HepG2 (cell line): ENCODE data around the gene CELF4. TPM values are rescaled to one million over a fixed set of nuclear protein-coding genes. Genes with fewer than 3 reads are reported as not detected.

Source experiments
- ATAC-seq: fragments of 200-7000 bp; cut with Tn5 transposase; 3 replicates; pipeline ENCODE4 v1.9.1; 2020; ENCODE audit warnings: mild to moderate bottlenecking, moderate library complexity
- BruUV-seq: library from RNA; stranded (reverse); fragments of 400-500 nt; replicated peaks from 2 replicates; lab custom pipeline; 2021; lab: Mats Ljungman, UMichigan
- CTCF ChIA-PET: fragments of 300-600 bp; formaldehyde crosslinking; extraction: SDS; loops from one replicate; lab custom pipeline; 2021; ENCODE audit warnings: low total read pairs, inconsistent platforms, low intra/inter-chr PET ratio; lab: Yijun Ruan, JAX
- POLR2A ChIA-PET: fragments of 350-600 bp; sonication (Branson Sonifier 250); formaldehyde crosslinking; loops from one replicate; lab custom pipeline; 2020; ENCODE audit warnings: antibody characterized with exemption, inconsistent platforms; lab: Yijun Ruan, JAX
- DNase-seq: peaks from one replicate; pipeline ENCODE4 v3.0.0-alpha.2; 2015; ENCODE audit warnings: low spot score
- FAIRE-seq: peaks from 3 replicates; lab custom pipeline; 2011; peaks lifted over from hg19 to GRCh38; lab: Jason Lieb, UNC
- H2AFZ ChIP-seq: one replicate; pipeline ENCODE4 v1.6.1; 2011; ENCODE audit warnings: low read length, inconsistent platforms
- H3K27ac ChIP-seq: fragments of 300-600 bp; 3 replicates; pipeline ENCODE4 v1.8.0; 2011; ENCODE audit warnings: mixed run types, mild to moderate bottlenecking, mixed read lengths, low read length, inconsistent platforms; ENCODE audit not compliant: insufficient read depth; ENCODE audit errors: extremely low read length
- H3K27me3 ChIP-seq, 2 experiments: fragments of 200-600 bp in 1 of 2; 2 replicates in 1 of 2; 3 replicates in 1 of 2; pipeline versions ENCODE4 v1.6.0 to v1.8.0; 2011; ENCODE audit warnings: low read length in 2 of 2, mild to moderate bottlenecking in 2 of 2, moderate library complexity in 2 of 2, inconsistent platforms in 1 of 2; ENCODE audit not compliant: insufficient read depth in 2 of 2, control insufficient read depth in 1 of 2
- H3K36me3 ChIP-seq, 2 experiments: fragments of 200-600 bp in 1 of 2; replicated peaks in 1 of 2; 2 replicates in 1 of 2; 3 replicates in 1 of 2; pipeline versions ENCODE4 v1.5.1 to v1.8.0; 2011; ENCODE audit warnings: low read length in 2 of 2, inconsistent platforms in 1 of 2; ENCODE audit not compliant: insufficient read depth in 2 of 2, control insufficient read depth in 1 of 2
- H3K4me1 ChIP-seq: 2 replicates; pipeline ENCODE4 v1.5.1; 2012; ENCODE audit warnings: low read length, inconsistent platforms; ENCODE audit not compliant: insufficient read depth
- H3K4me2 ChIP-seq: 2 replicates; pipeline ENCODE4 v1.6.0; 2011; ENCODE audit warnings: low read depth, low read length, inconsistent platforms
- H3K4me3 ChIP-seq, 3 experiments: fragments of 200-600 bp in 1 of 3; sonication (generic), shearing (Covaris generic) in 1 of 3; replicated peaks in 1 of 3; 2 replicates each; pipeline ENCODE4 v1.5.1; 2011 to 2016; ENCODE audit warnings: low read length in 3 of 3, inconsistent platforms in 2 of 3, low read depth in 2 of 3, mild to moderate bottlenecking in 2 of 3, control low read depth in 1 of 3, mixed read lengths in 1 of 3; ENCODE audit not compliant: insufficient read depth in 1 of 3
- H3K79me2 ChIP-seq: one replicate; pipeline ENCODE4 v1.6.1; 2011; ENCODE audit warnings: low read length, inconsistent platforms; ENCODE audit not compliant: insufficient read depth
- H3K9ac ChIP-seq: 2 replicates; pipeline ENCODE4 v1.6.0; 2011; ENCODE audit warnings: mild to moderate bottlenecking, low read depth, low read length, inconsistent platforms; ENCODE audit not compliant: insufficient read depth
- H3K9me3 ChIP-seq: 2 replicates; pipeline ENCODE4 v1.5.1; 2012; ENCODE audit warnings: mild to moderate bottlenecking, low read length
- H4K20me1 ChIP-seq: 2 replicates; pipeline ENCODE4 v1.6.0; 2011; ENCODE audit warnings: inconsistent platforms, mild to moderate bottlenecking, low read length, moderate library complexity; ENCODE audit not compliant: insufficient read depth
- CTCF ChIP-seq: sonication (generic); formaldehyde crosslinking; IDR thresholded peaks from 2 replicates; pipeline ENCODE4 v1.5.0; 2020; ENCODE audit warnings: mild to moderate bottlenecking, missing genetic modification reagents, moderate library complexity
- LCORL ChIP-seq, 2 experiments: fragments of 450-650 bp in 1 of 2; sonication (generic) in 1 of 2; formaldehyde crosslinking in 1 of 2; IDR thresholded peaks; 2 replicates each; pipeline versions ENCODE4 v1.5.0 to v1.6.1; 2017 to 2020; ENCODE audit warnings: antibody characterized with exemption in 1 of 2, missing genetic modification reagents in 1 of 2
- POGK ChIP-seq: sonication (generic); formaldehyde crosslinking; conservative IDR thresholded peaks from 2 replicates; pipeline ENCODE4 v1.8.0; 2022; ENCODE audit warnings: mild to moderate bottlenecking, moderate library complexity, missing genetic modification reagents
- PRDM15 ChIP-seq: sonication (generic); formaldehyde crosslinking; IDR thresholded peaks from 2 replicates; pipeline ENCODE4 v1.4.0; 2020; ENCODE audit warnings: missing genetic modification reagents
- RAD21 ChIP-seq: fragments of 450-650 bp; formaldehyde crosslinking; IDR thresholded peaks from 2 replicates; pipeline ENCODE4 v1.5.0; 2020; ENCODE audit warnings: mild to moderate bottlenecking
- STAG1 ChIP-seq: sonication (generic); formaldehyde crosslinking; IDR thresholded peaks from 2 replicates; pipeline ENCODE4 v1.4.0; 2020; ENCODE audit warnings: missing genetic modification reagents
- ZFP62 ChIP-seq: sonication (generic); formaldehyde crosslinking; IDR thresholded peaks from 2 replicates; pipeline ENCODE4 v1.4.0; 2020; ENCODE audit warnings: missing genetic modification reagents
- WGBS: methylation state at CpG from one replicate; pipeline ENCODE4 v1.1.6; 2017; ENCODE audit warnings: low lambda C conversion rate; 5-methylcytosine and 5-hydroxymethylcytosine counted together
- in situ Hi-C: cut with HindIII; loops from 2 replicates; pipeline ENCODE4 v1.10.0; 2017; ENCODE audit warnings: low pct_unique_long_range_greater_than_20kb; ENCODE audit not compliant: extremely low pct_ligation_motif_present
- intact Hi-C: fragments of 100-400 bp; cut with micrococcal nuclease; formaldehyde crosslinking; loops from one replicate; pipeline ENCODE4 v1.10.0; 2022; ENCODE audit not compliant: unreplicated experiment
- polyA plus RNA-seq, 8 experiments: library from polyadenylated mRNA; depleted of rRNA in 3 of 8; stranded (reverse) in 7 of 8; unstranded in 1 of 8; fragments of >200 nt; fragmentation: Illumina TruSeq in 4 of 8; extraction: Trizol in 4 of 8; gene quantifications; 2 replicates each; pipeline versions ENCODE4 v1.2.1 to v1.2.3, GENCODE V29; 2011 to 2016; ENCODE audit warnings: low read depth in 4 of 8, missing spikeins in 1 of 8, mixed read lengths in 1 of 8; ENCODE audit not compliant: insufficient read depth in 1 of 8
- total RNA-seq, 5 experiments: library from RNA; depleted of rRNA; stranded (reverse); fragments of >200 nt; fragmentation: Illumina TruSeq; extraction: Trizol; gene quantifications; 2 replicates each; pipeline ENCODE4 v1.2.3, GENCODE V29; 2016; ENCODE audit warnings: low read depth in 1 of 5

CELF4 gene
- total and polyA plus RNA-seq, 2 of the 13 experiments (the other 11 are each of a cell fraction or from before 2014, with no cell fraction given) = not detected

DNA sequence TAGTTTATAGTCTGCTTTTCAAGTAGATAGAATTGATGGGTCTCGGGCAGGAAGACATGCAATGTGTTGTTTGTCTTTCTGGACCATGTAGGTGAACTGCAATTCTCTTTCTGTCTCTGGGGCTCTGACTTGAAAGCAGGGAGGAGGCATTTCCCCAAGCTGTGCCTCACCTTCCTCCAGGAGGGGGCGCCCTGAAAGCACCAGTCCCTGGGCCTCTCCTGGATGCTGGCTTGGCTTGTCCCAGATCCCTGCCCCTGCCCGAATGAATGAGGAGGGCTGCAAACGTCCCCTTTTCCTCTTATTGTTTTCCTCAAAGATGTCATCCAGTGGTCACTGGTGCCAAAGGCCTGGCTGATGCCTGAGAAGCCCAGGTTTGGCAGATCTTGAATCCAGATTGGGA is 270.6 kb downstream of the CELF4 start:
- no peaks in the 10 kb centered on the region for H3K36me3 ChIP-seq
- peaks cover 21% of the 10 kb centered on the region for H3K4me1 ChIP-seq
- ChIA-PET POLR2A (no interaction called here), CTCF (no interaction called here)
- no TSS peak for BruUV-seq
- WGBS = 20% methylated on average over 2 of the region's 4 CpGs
- DNase-seq (peak; percentile 15), FAIRE-seq (no peak), ATAC-seq (peak; percentile 18; the same call in 1 of the 3 replicates)
- in situ Hi-C loops = no loop called here
- no peaks in the 10 kb centered on the region for H3K79me2 ChIP-seq
- H4K20me1 ChIP-seq = no peaks in the 10 kb centered on the region
- H3K4me3 ChIP-seq = no peak overlapping the region
- TF ChIP-seq CTCF (CRISPR knock-in tag) = peak; percentile 50
- TF ChIP-seq LCORL (IDR thresholded peaks at IDR 0.05) = no peak
- no peak for TF ChIP-seq LCORL (CRISPR knock-in tag; IDR thresholded peaks at IDR 0.05)
- TF ChIP-seq STAG1 (CRISPR knock-in tag) = peak; percentile 9; the same call in 1 of the 2 replicates
- no peak for TF ChIP-seq PRDM15 (CRISPR knock-in tag)
- TF ChIP-seq POGK = no peak
- TF ChIP-seq ZFP62 (CRISPR knock-in tag) = no peak
- 0 out of 2 replicates have a peak, but pooled peaks have one; percentile 15 for TF ChIP-seq RAD21 (CRISPR knock-in tag)
- intact Hi-C loops = no loop called here
- H3K27me3 ChIP-seq = no peaks in the 10 kb centered on the region
- no peak overlapping the region for H3K9ac ChIP-seq
- H3K4me2 ChIP-seq = no peak overlapping the region
- H3K9me3 ChIP-seq = no peaks in the 10 kb centered on the region
- H2AFZ ChIP-seq = no peak overlapping the region
- H3K27ac ChIP-seq = no peak overlapping the region
